GM19455 (cell line): ENCODE measurements around the gene EFHD2.
"Not testable (repeated sequence)": the region's sequence is repeated elsewhere in the genome, so short reads cannot be mapped to it uniquely, and the experiment has no call there.

Experiments
- ATAC-seq: cut with Tn5 transposase; IDR thresholded peaks from one replicate; pipeline ENCODE4 v1.9.1; 2021; ENCODE audit not compliant: unreplicated experiment

EFHD2 gene

DNA sequence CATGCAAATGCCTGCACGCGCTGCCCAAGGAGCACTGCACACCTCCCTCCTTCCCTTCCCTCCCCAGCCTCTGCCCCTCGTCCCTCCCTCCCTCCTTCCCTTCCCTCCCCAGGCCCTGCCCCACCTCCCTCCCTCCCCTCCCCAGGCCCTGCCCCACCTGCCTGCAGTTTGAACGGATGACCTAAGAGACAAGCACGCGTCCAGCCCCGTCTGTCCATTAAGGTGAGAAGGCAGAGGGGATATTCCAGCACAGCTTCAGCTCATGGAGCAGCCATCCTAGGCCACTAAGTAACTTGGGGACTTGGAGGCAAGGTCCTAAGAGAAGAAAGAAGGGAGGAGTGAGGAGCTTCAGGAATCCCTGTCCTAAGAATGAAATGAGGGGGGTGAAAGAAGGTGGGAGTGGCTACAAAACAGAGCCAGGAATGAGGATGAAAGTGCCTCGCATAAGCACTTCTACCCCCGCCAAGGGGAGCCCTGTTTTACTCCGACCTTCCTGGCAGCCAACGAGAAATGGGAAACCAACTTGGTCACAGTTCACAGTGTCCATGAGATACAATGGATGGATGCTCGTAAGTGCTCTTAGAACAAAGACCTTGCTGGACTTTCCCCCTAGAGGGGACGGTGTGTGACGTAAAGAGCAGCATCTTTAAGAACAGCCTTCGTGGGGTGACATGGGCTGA lies 21.3 kb upstream of the EFHD2 start:
- ATAC-seq = no peak

DNA sequence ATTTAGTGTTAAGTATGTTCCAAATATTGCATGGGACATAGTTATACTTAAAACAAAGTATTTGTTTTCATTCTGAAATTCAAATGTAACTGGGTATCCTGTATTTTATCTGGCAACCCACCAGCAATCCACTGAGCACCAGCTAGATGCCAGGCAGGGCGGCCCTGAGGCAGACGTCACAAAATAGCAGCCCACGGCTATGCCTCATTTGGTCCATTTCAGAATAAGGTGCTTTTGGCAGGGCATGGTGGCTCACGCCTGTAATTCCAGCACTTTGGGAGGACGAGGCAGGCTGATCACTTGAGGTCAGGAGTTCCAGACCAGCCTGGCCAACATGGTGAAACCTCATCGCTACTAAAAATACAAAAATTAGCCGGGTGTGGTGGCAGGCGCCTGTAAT lies 19.9 kb upstream of the EFHD2 start:
- ATAC-seq = not testable (repeated sequence)

DNA sequence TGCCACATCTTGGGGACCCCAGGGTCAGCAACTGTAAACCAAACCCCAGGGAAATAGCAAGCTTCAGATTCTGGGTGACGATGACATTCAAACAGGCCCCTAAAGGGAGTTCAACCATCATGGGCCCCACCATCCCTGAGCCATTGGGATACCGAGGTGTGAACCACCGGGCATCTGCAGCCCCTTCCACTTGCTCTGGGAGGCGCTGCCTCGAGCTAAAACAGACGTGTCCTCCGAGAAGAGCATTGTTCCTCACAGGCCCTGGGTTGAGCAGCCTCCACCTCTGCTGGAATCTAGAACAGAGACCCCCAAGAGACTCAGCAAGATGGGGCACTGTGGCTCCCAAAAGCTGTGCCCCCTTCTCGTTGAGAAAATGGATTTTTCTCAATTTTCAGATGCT lies 19.0 kb upstream of the EFHD2 start:
- no peak for ATAC-seq

DNA sequence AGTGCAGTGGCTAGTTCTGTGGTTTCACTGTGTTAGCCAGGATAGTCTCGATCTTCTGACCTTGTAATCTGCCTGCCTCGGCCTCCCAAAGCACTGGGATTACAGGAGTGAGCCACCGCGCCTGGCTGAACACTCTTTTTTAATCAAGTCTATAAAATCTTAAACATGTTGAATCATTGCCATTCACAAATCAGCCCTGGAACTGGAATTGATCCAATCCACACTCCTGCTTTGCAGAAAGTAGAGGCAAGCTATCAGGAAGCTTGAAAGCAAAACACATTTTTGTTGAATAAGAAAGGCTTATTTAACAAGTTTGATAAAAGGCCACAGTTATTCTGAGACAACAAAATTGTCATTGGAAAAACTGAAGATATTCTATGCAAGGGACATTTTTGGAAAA lies 18.3 kb upstream of the EFHD2 start:
- no peak for ATAC-seq

DNA sequence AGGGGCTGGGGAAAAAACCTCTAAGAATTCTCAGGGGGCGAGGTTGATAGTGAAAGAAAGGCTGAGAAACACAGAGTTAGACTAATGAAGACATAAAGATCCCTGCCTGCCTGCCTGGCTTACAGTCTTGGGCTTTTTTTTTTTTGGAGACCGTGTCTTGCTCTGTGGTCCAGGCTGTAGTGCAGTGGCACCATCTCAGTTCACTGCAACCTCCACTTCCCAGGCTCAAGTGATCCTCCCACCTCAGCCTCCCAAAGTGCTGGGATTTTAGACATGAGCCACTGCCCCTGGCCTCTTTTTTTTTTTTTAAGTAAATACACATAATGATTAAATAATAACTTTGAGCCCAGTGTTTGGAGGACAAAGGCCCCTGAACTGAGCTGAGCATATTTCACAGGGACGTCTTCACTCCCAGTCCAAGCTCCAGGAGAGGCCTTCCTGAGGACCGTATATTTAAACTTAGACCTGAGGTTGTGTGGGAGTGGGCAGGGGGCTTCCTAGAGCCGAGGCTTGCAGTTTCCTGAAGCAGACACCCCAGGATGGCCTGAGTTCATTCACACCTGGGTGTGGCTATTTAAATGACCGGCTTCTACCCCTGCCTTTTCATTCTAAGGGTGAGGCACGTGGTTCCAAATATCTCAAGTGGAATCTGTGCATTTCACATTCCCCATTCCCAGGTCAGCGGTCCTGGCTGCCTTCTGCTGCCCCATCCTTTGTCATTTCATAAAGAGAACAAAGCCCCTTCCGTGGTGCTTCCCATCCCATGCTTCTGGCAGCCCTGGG lies 16.0 kb upstream of the EFHD2 start:
- ATAC-seq = no peak

DNA sequence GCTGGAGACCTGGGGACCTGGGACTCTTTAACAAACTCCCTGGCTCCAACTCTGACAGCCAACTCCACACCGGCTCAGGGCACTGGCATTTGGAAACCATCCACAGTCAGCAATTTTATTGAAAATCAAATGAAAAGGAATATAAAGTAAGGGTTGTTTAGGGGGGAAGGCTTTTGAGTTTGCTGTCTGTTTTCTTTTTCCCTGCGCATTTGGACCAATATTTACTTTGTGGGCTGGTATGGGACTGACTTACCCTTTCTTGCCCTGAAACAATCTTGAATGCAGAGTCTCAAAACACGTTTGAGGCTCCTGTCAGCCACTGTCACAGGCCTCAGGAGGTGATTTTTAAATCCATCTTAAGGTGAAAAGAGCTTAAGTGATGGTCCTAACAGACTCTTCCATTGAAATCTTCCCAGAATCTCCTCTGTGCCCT lies 15.4 kb upstream of the EFHD2 start:
- no peak for ATAC-seq

DNA sequence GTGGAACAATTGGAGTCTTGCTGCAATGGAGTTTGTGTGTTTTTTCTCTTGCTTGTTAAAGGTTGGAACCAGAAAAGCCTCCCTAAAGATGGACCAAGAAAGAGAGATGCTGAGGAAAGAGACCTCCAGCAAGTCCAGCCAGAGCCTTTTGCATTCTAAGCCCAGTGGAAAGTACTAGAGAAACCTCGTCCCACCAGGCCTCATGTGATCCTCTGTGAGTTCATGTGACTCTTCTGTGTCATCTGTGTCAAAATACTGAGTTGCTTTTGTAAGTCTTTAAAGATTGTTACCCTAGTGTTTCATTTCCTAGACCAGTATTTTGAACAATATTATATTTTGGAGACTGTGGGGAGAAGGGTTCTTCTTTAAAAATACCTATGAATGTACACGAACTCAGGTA lies 12.5 kb upstream of the EFHD2 start:
- no peak for ATAC-seq

DNA sequence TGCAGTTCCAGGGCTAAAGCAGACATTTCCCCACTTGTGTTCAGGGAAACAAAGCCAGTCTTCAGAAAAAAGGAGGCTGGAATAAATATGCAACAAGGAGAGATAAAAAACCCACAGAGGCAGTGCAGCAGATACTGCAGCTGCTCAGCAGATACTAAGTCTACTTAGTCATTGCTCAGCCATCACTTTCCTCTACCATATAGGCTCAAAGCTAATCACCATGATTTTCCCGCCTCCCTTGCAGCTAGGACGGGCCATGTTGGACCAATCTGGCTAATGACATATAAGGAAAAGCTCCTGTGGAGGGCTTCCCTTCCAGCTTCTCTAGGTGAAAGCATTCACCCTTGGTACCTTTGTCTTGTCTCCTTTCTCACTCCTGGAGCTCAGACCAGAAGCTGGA lies 10.0 kb upstream of the EFHD2 start:
- ATAC-seq = no peak

DNA sequence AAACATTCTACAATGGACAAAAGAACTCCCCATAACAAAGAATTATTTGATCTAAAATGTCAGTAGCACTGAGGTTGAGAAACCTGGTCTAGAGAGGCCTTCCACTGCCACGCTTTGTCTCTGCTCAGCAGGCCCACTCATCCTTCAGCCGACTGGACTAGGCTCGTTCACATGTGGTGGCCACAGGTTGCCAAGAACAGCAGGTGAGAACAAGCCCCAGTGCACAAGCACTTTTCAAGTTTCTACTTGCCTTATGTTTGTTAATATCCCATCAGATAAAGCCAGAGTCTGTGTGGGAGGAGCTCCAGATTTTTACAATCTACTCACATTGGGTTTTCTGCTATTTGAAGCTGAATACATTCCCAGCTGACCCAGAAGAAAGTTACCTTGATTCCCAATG lies 9.1 kb upstream of the EFHD2 start:
- no peak for ATAC-seq

DNA sequence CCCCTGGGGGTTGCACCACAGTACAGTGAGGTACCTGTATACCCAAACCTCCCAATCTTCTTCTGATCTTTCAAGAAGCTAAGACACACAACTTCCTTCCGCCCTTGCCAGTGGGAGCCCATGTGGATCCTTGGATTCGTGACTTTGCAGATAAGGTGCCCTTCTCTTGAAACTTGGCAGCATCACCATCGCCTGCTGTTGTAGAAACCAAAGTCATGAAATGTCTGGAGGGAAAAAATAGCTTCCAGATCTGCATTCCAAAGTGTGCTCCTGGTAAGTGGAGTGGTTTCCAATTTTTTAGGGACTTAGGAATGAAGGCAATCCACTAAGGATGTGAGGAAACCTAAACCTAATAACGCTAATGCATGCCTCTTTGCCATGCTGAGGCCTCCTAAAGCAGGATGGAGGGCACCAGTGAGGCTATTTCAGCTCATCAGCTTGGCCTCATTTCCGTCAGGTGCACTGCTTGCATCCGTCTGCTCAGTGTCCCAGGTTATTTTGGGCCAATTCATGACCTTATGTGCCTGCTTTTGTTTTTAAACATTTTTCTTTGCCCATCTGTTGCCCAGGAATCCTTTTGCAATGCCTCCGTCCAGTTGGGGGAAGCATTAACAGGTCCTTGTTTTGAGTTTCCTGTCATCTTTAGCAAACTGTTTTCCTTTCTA lies 8.2 kb upstream of the EFHD2 start:
- no peak for ATAC-seq

DNA sequence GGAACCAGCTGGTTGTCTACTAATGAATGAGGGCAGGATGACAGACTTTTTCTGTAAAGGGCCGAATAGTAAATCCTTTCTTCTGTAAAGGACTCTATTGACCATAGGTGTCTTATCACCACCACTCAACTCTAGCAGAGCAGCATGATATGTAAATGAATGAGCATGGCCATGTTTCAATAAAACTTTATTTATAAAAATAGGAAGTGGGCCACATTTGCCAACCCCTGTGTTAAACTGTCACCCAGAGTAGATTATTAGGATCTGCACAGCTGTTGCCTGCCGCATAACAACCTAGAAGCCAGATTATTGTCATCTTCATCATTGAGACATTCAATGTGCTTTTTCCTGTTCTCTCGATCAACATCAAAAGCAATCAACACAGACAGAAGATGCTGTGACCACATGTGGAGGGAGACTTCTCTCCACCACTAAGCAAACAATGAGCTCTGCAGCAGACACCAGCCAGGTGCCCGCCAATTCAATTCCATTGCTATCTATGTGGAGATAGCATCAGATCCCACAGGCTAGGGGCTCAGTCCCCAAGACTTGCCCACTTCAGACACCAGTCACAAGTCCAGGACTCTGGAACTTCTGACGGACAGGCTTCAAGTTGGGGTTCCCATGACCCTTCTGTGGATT lies 6.8 kb upstream of the EFHD2 start:
- no peak for ATAC-seq

DNA sequence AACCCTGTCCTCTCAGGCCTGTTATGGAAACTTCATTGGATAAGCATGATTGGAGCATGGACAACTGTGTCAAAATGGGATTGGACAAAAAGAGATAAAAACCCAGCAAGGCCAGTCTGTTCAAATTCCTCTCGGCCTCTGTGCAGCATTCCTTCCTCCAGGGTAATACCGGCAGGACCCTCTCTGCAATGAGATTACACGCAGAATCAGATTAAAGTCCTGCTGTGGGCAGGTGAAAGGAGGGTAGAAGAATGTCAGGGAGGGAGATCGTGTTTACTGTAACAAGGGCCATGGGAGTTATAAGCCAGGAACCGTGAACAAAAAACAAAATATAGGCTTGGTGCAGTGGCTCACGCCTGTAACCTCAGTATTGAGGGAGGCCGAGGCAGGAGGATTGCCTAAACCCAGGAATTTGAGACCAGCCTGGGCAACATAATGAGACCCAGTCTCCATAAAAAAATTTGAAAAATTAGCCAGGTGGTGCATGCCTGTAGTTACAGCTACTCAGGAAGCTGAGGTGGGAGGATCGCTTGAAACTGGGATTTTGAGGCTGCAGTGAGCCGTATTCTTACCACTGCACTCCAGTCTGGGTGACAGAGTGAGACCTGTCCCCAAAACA lies 5.6 kb upstream of the EFHD2 start:
- ATAC-seq = no peak

DNA sequence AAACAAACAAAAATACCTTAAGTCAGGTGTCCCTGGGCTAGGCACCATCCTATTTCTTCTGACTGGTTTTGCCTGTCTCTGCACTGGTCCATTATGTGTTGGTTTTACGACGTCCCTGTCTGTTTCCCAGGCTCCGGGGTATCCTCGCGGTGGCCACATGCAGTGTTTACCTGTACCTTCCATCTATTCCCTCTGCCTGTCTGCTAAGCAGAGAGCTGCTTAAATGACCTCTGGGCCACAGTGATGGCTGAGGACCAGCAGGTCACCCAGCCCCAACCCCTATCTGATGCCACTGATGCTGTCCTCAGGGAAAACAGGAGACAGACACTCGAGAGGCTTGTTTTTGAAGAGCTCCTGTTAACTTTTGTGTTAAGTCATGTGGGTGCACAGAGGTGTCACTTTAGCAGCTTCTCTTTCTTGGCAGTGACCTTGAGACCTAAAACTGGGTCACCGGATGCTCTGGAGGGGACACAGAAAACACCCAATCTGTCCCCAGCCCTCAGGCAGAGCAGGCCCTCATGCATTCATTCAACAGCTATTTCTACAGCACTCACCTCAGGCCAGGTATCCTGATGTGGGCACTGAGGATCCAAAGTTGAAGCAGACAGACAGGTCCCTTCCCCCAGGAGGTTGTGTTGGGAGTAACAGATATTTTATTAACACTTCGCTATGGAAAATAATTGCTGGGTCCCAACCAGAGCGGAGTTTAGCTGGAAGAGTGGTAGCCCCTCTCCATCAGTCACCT lies 4.4 kb upstream of the EFHD2 start:
- ATAC-seq = no peak

DNA sequence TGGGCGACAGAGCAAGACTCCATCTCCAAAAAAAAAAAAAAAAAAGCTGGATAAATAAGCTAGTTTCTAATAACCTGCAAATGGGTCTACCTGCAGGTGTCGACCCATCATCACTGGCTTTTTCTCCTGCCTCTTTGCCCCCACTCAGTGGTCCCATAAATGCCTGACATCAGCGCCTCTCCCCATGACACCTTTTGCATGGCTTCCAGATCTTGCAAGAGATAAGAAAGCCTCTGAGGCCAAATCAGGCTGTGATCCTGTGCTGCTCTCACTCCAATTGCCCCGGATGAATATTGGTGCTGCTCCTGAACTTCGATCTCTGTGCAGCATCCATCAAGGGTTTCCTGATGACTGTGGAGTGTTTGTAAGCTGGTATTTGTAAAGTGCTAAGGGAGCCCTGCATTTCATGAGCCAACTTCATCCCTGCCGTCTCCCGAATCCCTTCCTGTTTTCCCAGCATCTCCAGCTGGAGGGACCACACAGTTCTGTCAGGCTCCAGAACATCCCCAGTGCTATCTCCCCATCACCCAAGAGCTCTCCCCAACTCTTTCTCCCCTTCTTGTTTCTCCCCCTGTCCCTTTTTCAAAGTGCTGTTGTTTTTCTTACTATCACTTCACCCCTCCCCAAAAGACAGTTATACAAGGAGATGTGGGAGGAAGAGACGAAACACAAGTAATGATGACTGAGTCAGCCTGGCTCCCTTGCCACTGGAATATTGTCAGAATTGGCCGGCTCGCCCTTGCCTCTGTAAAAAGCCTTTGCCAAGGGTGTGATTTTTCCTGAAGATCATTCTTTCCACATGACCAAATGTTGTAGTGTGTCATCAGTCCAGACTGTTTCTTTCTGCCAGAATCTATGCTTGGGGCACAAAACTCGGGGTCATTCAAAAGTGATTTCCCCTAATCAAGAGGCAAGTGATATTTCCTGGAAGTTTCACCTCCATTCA lies 2.8 kb upstream of the EFHD2 start:
- no peak for ATAC-seq

DNA sequence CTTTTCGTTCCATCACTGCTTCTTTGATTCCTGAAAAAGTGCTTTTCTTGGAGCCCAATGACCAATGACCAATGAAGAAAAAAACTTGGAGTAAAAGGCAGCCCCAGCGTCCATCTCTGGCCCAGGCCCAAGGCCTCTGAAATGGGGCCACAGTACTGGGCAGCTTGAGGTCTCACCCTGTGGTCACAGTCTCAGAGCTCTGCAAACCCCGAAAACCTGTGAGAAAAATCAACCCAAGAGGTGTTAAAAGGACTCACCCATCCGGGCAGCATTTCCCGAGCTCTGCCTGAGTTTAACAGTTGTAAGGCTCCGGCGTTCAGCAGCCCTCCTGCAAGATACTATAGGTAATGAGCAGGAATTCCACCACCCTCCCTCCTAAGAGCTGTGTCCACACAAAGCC lies 2.1 kb upstream of the EFHD2 start:
- ATAC-seq = no peak

DNA sequence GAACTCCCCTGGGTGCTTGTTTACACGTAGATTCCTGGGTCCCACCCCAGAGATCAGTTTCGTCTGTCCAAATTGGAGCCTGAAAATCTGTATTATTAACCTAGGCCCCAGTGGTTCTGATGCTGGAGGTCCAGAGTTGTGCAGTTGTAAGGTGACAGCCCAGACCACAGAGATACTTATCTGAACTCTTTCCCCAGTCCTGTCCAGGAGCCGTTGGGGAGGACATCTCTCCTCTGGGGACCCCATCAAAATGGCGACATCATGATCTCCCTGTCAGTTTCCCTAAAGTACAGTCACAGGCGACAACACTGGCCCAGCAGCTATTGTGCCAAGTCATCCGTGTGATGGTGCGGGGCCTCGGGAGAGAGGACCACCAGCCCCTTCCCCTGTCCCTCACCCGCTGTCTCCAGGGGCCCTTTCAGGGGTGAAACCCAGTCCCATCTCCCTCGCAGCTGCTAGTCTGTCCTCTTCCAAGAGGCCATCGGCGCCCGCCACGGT lies 749 bp upstream of the EFHD2 start:
- no peak for ATAC-seq

DNA sequence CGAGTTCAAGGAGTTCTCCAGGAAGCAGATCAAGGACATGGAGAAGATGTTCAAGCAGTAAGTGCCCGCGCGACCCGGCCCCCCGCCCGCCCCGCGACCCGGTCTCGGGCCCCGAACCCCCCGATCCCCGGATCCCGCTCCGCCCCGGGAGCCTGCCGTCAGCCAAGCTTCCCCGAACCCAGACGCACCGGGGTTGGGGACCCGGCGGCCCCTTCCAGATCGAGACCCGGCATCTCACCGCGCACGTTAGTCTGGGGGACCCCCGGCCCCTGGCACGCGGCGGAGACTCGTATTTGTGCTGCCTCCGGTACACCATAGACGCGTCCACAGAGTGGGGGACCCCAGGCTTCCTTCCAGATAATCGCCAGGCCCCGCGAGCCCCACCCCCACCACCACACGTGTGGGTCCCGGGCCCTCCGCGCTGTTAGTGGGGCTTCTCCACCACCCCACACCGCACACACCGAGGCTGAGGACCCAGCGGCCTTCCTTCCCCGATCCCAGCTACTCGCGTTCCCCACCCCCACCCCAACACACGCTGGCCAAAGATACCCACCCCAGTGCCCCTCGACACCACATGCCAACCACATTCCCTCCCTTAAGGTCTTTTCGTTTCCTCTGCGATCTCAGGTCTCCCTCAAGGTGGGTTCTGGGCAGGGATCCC lies 665 bp downstream of the EFHD2 start:
- no peak for ATAC-seq

DNA sequence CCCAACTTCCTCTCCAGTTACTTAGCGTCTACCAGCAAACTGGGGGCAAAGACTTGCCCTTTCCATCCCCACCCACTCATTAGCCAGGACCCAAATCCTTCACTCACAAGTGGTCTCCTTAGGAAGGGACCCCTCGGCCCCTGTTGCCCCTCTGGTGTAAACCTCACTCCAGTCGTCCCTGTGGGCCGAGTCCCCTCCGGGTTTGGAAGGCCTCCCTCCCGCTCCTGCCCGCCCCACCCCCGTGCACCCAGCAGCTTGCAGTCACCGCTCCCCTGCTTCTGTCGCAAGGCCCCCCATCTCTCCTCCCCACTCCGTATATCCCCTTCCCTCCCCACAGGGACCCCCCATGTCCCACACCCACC lies 1.2 kb downstream of the EFHD2 start:
- ATAC-seq = no peak

DNA sequence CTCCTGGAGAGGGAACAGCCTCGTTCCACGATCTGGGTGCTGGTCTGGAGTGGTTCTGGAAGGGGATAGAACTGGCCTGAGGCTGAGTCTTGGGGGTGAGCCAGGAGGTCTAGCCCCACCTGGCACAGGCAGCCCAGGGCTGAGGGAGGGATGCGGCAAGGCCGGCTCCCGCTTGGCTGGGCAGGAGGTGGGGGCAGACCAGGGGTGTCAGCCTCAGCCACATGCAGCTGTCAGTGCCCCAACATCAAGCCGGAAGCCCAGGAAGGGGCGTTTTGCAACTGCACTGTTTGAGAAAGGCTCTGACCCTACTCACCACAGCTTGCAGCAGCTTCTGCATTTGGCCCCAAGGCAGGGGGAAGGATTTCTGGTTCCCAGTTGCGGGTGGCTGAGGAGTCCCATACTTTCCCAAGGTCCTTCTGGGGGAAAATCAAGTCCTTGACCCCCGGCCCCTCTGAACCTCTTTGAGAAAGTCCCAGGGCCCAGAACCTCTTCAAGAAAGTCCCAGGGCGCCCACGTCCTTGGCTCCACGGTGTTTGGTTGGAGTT lies 2.0 kb downstream of the EFHD2 start:
- peak; percentile 49 for ATAC-seq
